GM12872 (cell line): ENCODE results near the gene WDFY2.

ENCODE experiments used
- TF ChIP-seq, protein P1 (sequence below): IDR thresholded peaks from 3 replicates; pipeline ENCODE4 v1.5.1; 2011; ENCODE audit warnings: low read depth, mild to moderate bottlenecking, low read length, moderate library complexity; ENCODE audit not compliant: insufficient read depth

Gene WDFY2

DNA sequence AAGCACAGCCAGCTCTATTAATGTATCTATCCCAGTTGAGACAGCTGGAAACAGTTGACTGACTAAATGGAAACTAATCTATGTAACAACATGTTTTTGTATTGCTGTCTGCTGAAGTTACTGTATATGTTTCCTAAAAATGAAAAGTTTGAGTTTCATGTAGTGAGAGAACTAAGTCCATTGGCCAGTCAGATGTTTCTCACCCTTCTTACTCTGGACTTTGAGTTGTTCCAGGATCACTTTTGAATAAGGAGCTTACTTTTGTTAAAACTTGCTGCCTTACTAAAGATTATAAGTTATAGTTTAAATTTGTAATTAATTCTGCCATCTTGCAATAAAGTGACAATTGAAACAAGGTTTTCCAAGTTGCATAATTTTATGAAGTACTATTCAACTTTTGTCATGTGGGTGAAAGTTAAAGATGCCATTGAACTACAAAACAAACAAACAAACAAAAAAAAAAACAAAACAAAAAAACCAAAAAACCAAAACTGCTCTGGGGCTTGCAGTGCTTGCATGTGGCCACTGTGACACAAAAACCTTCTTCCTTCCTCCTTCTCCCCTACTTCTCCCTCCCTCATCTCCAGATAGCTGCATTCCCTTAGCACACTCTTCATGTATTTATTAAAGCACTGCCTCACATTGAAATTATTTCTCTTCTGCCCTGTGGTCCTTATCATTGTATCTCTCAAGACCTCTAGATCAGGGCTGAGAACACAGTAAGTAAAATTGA lies 15.3 kb downstream of the WDFY2 start:
- TF ChIP-seq, protein P1, sequence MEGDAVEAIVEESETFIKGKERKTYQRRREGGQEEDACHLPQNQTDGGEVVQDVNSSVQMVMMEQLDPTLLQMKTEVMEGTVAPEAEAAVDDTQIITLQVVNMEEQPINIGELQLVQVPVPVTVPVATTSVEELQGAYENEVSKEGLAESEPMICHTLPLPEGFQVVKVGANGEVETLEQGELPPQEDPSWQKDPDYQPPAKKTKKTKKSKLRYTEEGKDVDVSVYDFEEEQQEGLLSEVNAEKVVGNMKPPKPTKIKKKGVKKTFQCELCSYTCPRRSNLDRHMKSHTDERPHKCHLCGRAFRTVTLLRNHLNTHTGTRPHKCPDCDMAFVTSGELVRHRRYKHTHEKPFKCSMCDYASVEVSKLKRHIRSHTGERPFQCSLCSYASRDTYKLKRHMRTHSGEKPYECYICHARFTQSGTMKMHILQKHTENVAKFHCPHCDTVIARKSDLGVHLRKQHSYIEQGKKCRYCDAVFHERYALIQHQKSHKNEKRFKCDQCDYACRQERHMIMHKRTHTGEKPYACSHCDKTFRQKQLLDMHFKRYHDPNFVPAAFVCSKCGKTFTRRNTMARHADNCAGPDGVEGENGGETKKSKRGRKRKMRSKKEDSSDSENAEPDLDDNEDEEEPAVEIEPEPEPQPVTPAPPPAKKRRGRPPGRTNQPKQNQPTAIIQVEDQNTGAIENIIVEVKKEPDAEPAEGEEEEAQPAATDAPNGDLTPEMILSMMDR = peak; percentile 41; the same call in 1 of the 3 replicates

DNA sequence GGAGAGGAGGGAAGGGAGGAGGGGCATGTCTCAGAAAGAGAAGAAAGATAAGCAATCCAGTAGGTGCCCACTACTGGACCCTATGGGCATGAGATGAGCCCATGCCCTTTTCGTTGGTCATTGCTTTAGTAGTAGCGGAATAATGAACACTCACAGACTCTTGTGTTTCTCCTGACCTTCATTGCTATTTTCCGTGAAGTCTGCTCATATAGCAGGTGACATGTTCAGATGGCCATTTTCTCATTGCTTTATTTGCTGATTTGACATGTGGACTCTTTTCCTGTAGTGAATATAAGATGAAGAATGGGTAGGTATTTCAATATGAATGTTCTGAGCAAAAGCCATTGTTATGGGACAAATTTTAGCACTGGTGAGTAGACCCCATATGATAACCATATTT lies 16.4 kb downstream of the WDFY2 start:
- TF ChIP-seq, protein P1 = no peak

DNA sequence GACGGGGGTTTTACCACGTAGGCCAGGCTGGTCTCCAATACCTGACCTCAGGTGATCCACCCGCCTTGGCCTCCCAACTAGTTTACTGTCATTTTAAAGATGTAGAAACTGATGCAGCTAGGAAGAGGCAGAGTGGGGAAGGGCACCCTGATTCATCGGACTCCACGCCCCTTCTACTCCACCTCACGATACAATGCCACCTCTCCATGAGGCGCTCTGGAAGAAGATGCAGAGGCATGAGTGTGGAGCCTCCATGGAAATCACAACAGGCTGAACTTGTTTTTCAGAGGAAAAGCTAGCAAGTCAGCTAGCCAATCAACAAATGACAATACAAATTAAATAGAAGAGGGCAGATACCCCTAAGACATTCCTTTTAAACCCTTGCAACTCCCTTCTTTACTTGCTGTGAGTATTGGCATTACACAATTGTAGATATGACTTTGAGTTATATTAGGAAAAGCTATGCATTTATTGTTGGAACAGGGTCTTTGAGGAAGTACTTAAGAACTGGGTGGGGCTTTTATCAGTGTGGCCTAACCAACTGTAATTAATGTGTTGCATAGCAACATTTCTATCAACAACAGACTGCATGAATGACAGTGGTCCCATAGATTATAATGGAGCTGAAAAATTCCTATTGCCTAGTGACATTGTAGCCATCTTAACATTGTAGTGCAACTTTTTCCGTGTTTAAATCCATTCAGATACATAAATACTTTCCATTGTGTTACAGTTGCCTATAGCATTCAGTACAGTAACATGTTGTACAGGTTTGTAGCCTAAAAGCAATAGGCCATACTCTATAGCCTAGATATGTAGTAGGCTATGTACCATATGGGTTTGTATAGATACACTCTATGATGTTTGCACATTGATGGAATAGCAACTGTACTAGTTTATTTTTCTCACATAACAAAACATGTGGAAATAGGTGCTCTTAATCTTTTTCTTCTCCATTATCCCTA lies 17.6 kb downstream of the WDFY2 start:
- TF ChIP-seq, protein P1 = no peak

DNA sequence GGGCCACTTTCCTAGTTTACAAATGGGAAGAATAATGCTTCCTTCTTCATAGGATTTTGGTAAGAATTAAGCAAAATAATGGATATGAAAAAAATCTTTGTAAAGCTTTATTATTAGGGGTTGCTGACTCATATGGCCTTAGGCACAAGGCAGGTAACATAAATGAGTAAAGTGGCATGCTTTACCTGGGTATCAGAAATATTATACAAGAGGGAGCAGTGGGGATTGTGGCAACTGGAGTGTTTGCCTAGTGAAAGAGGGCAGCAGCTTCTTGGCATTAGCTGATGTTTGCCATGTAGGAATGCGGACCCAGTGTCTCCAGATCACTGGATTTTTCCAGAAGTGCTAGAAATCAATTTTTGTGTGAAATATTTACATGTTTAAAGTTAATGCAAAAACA lies 19.5 kb downstream of the WDFY2 start:
- TF ChIP-seq, protein P1 = no peak

DNA sequence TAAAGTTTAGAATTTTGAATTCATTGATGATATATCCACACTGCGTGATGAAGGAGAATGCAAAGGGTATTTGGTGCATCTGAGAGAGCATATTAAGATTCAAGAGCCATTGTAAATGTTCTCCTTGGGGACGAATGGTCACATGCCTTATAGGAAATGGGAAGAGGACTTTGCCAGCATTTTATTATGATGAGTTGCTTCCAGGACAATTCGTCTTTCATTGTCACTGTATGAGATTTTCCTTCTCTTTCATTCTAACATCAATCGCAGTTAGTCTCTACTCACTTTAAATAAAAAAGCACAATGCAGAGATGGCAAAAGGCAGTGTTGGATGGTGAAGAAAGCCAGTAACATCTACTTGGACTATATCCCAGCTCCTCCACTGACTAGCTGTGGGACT lies 21.4 kb downstream of the WDFY2 start:
- TF ChIP-seq, protein P1 = no peak

DNA sequence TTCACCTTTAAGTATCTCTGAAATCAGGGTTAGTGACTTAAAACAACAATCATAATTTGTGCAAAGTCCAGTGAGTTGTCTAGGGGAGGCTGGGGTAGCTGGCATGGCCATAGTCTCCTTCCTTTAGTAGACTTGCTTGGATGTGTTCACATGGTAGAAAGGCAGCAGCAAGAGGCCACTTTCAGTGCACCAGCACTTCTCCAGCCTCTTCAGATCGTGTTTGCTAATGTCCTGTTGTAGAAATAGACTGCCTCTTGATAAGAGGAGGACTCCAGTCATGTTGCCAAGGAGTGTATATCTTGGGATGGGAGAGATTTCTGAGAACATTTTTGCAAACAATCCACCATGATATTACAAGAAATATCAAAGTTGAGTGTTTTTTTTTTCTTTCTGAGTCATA lies 22.9 kb downstream of the WDFY2 start:
- TF ChIP-seq, protein P1 = no peak

DNA sequence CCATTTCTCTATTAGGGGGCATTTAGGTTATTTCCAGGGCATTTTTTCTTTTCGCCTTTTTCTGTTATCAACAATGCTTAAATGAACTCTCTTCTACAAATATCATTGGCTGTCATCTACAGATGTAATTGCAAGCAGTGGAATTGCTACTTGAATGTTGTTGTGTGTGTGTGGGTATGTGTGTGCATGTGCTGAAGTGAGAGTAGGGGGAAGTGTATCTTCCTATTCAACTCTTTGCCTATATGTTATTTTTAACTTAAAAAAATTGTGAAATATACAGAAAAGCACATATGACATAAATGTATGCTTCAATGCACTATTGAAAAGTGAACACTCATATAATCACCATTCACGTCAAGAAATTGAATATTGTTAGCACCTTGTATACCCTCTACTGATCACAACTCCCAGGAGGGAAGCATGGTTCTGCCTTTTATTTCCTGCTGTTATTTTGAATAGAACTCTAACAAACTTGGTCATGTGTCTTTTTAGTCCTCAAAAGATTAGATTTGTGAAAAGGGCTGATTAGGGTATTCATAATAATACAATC lies 24.7 kb downstream of the WDFY2 start:
- TF ChIP-seq, protein P1 = no peak
